ENCODE results near the gene PRND. TPM values are rescaled to one million over a fixed set of nuclear protein-coding genes. Genes with fewer than 3 reads are reported as not detected.

Gene PRND
- polyA plus RNA-seq, 1 donor (not counting 4 experiments of a cell fraction or from before 2014, with no cell fraction given): not detected

GRCh38 chr20:4749326-4749725 is 27.6 kb downstream of the PRND start:
- DNase-seq (ENCODE audit: low read depth, low spot score) (no peak), FAIRE-seq (no peak)
- no peaks in the 10 kb centered on the region for H3K79me2 ChIP-seq (ENCODE audit: control insufficient read depth, insufficient read depth, low read length)
- no peaks in the 10 kb centered on the region for H3K9me3 ChIP-seq (ENCODE audit: control insufficient read depth, low read depth, low read length)
- H4K20me1 ChIP-seq (ENCODE audit: control insufficient read depth, extremely low read depth, insufficient read depth, low read length): no peaks in the 10 kb centered on the region
- no peak for TF ChIP-seq EZH2 (IDR thresholded peaks at IDR 0.05; ENCODE audit: low read length)
- no peak for TF ChIP-seq CTCF (optimal IDR thresholded peaks at IDR 0.05 in 1 of 3, IDR thresholded peaks at IDR 0.05 in 1 of 3, conservative IDR thresholded peaks at IDR 0.05 in 1 of 3; ENCODE audit: extremely low read depth in 1 of 3, insufficient read depth in 2 of 3, low read length in 3 of 3)
- H3K9me1 ChIP-seq (ENCODE audit: control insufficient read depth, extremely low read depth, insufficient read depth, low read length): no peaks in the 10 kb centered on the region
- dilution Hi-C loops (cut with MboI; ENCODE audit: extremely low pct_ligation_motif_present, low sequenced_read_pairs): no loop called here
- no peak overlapping the region for H3K9ac ChIP-seq (ENCODE audit: control insufficient read depth, extremely low read depth, insufficient read depth, low read length)
- peaks cover 19% of the 10 kb centered on the region for H3K27me3 ChIP-seq (ENCODE audit: control insufficient read depth, extremely low read depth, insufficient read depth, low read length)
- no peaks in the 10 kb centered on the region for H3K36me3 ChIP-seq (ENCODE audit: control insufficient read depth in 2 of 2, extremely low read depth in 1 of 2, insufficient read depth in 2 of 2, low read length in 2 of 2)
- no peaks in the 10 kb centered on the region for H3K4me1 ChIP-seq (ENCODE audit: control insufficient read depth, extremely low read depth, insufficient read depth, low read length)
- H3K4me2 ChIP-seq (ENCODE audit: control insufficient read depth, extremely low read depth, insufficient read depth, low read depth, low read length): no peak overlapping the region
- H3K4me3 ChIP-seq (ENCODE audit: control insufficient read depth in 2 of 3, extremely low read depth in 1 of 3, insufficient read depth in 2 of 3, low read depth in 1 of 3, low read length in 3 of 3): no peak overlapping the region
- no peak overlapping the region for H2AFZ ChIP-seq (ENCODE audit: control insufficient read depth, low read length)
- H3K27ac ChIP-seq (ENCODE audit: control insufficient read depth, insufficient read depth, low read length): no peak overlapping the region

- Histone ChIP-seq H3K9me1 (ENCODE audit: control insufficient read depth, extremely low read depth, insufficient read depth, low read length) (no peaks in the 10 kb centered on the region), H4K20me1 (ENCODE audit: control insufficient read depth, extremely low read depth, insufficient read depth, low read length) (no peaks in the 10 kb centered on the region), H3K4me1 (ENCODE audit: control insufficient read depth, extremely low read depth, insufficient read depth, low read length) (no peaks in the 10 kb centered on the region), H3K9ac (ENCODE audit: control insufficient read depth, extremely low read depth, insufficient read depth, low read length) (no peak overlapping the region), H3K4me2 (ENCODE audit: control insufficient read depth, extremely low read depth, insufficient read depth, low read depth, low read length) (no peak overlapping the region), H2AFZ (ENCODE audit: control insufficient read depth, low read length) (no peak overlapping the region), H3K27me3 (ENCODE audit: control insufficient read depth, extremely low read depth, insufficient read depth, low read length) (peaks cover 19% of the 10 kb centered on the region), H3K9me3 (ENCODE audit: control insufficient read depth, low read depth, low read length) (no peaks in the 10 kb centered on the region), H3K4me3 (ENCODE audit: control insufficient read depth in 2 of 3, extremely low read depth in 1 of 3, insufficient read depth in 2 of 3, low read depth in 1 of 3, low read length in 3 of 3) (no peak overlapping the region), H3K27ac (ENCODE audit: control insufficient read depth, insufficient read depth, low read length) (no peak overlapping the region), H3K36me3 (ENCODE audit: control insufficient read depth in 2 of 2, extremely low read depth in 1 of 2, insufficient read depth in 2 of 2, low read length in 2 of 2) (no peaks in the 10 kb centered on the region), H3K79me2 (ENCODE audit: control insufficient read depth, insufficient read depth, low read length) (no peaks in the 10 kb centered on the region)
- dilution Hi-C loops (cut with MboI; ENCODE audit: extremely low pct_ligation_motif_present, low sequenced_read_pairs): no loop called here
- FAIRE-seq: no peak
- no peak for DNase-seq (ENCODE audit: low read depth, low spot score)
- TF ChIP-seq EZH2 (IDR thresholded peaks at IDR 0.05; ENCODE audit: low read length): no peak
- TF ChIP-seq CTCF (optimal IDR thresholded peaks at IDR 0.05 in 1 of 3, IDR thresholded peaks at IDR 0.05 in 1 of 3, conservative IDR thresholded peaks at IDR 0.05 in 1 of 3; ENCODE audit: extremely low read depth in 1 of 3, insufficient read depth in 2 of 3, low read length in 3 of 3): no peak
Observed at GRCh38 chr20:4750381-4750780, 28.7 kb downstream of the PRND start.
